GM23338 (cell line): ENCODE results near the gene MAN1B1. TPM values are rescaled to one million over a fixed set of nuclear protein-coding genes. Genes with fewer than 3 reads are reported as not detected.

Experiments used
- ATAC-seq: fragments of 200-7000 bp; cut with Tn5 transposase; 3 replicates; pipeline ENCODE4 v1.9.1; 2020
- DNase-seq: peaks from one replicate; pipeline ENCODE4 v3.0.0-alpha.2; 2015; ENCODE audit warnings: low spot score
- H2AFZ ChIP-seq: fragments of 200-600 bp; sonication (generic); 2 replicates; pipeline ENCODE4 v1.8.0; 2016; ENCODE audit warnings: antibody characterized with exemption, mild to moderate bottlenecking, moderate library complexity
- H3F3A ChIP-seq: fragments of 200-600 bp; sonication (generic); replicated peaks from 2 replicates; pipeline ENCODE4 v1.8.0; 2017; ENCODE audit warnings: antibody characterized with exemption, mixed run types, low read depth
- H3K27ac ChIP-seq: fragments of 200-600 bp; sonication (generic); 2 replicates; pipeline ENCODE4 v1.6.1; 2016; ENCODE audit warnings: low read depth
- H3K27me3 ChIP-seq: fragments of 200-600 bp; sonication (generic); 2 replicates; pipeline ENCODE4 v1.8.0; 2016; ENCODE audit warnings: mild to moderate bottlenecking, mixed run types, moderate library complexity; ENCODE audit not compliant: insufficient read depth
- H3K36me3 ChIP-seq: fragments of 200-600 bp; sonication (generic); 2 replicates; pipeline ENCODE4 v1.8.0; 2016; ENCODE audit warnings: mild to moderate bottlenecking; ENCODE audit not compliant: insufficient read depth
- H3K4me1 ChIP-seq: fragments of 200-600 bp; sonication (generic); 2 replicates; pipeline ENCODE4 v1.8.0; 2016; ENCODE audit warnings: mild to moderate bottlenecking, moderate library complexity; ENCODE audit not compliant: insufficient read depth
- H3K4me2 ChIP-seq: fragments of 200-600 bp; sonication (generic); 2 replicates; pipeline ENCODE4 v1.7.1; 2017; ENCODE audit warnings: mixed run types
- H3K4me3 ChIP-seq: fragments of 200-600 bp; sonication (generic); 2 replicates; pipeline ENCODE4 v1.6.1; 2016; ENCODE audit warnings: mixed run types
- H3K79me2 ChIP-seq: fragments of 200-600 bp; sonication (generic); replicated peaks from 2 replicates; pipeline ENCODE4 v1.8.0; 2017; ENCODE audit warnings: mild to moderate bottlenecking; ENCODE audit not compliant: insufficient read depth
- H3K9me2 ChIP-seq: fragments of 200-600 bp; sonication (generic); 2 replicates; pipeline ENCODE4 v1.8.0; 2017; ENCODE audit not compliant: insufficient read depth
- H4K20me1 ChIP-seq: fragments of 200-600 bp; sonication (generic); replicated peaks from 2 replicates; pipeline ENCODE4 v1.8.0; 2017; ENCODE audit warnings: mild to moderate bottlenecking; ENCODE audit not compliant: insufficient read depth
- H3K27ac Mint-ChIP-seq: 2 replicates; pipeline ENCODE4 v1.8.0; 2020; ENCODE audit warnings: inconsistent platforms, mild to moderate bottlenecking, moderate library complexity, mixed read lengths
- H3K27me3 Mint-ChIP-seq: 3 replicates; pipeline ENCODE4 v1.8.0; 2022; ENCODE audit warnings: low read depth, mild to moderate bottlenecking, moderate library complexity, mixed read lengths, inconsistent platforms; ENCODE audit not compliant: insufficient read depth, poor library complexity
- H3K36me3 Mint-ChIP-seq: 3 replicates; pipeline ENCODE4 v1.8.0; 2021; ENCODE audit warnings: low read depth, mild to moderate bottlenecking, inconsistent platforms, moderate library complexity, mixed read lengths
- H3K4me1 Mint-ChIP-seq: 3 replicates; pipeline ENCODE4 v1.8.0; 2020; ENCODE audit warnings: mild to moderate bottlenecking, inconsistent platforms, mixed read lengths
- H3K4me3 Mint-ChIP-seq: 3 replicates; pipeline ENCODE4 v1.8.0; 2021; ENCODE audit warnings: moderate library complexity, mild to moderate bottlenecking, inconsistent platforms, mixed read lengths
- H3K9me3 Mint-ChIP-seq: 3 replicates; pipeline ENCODE4 v1.8.0; 2020; ENCODE audit warnings: moderate library complexity, mild to moderate bottlenecking, inconsistent platforms, mixed read lengths
- CREB1 ChIP-seq: fragments of 250-450 bp; sonication (Bioruptor Pico); IDR thresholded peaks from 2 replicates; pipeline ENCODE4 v1.5.0; 2020; ENCODE audit warnings: low read depth, mild to moderate bottlenecking, moderate library complexity
- ETS1 ChIP-seq: IDR thresholded peaks from 2 replicates; pipeline ENCODE4 v1.6.1; 2016; ENCODE audit warnings: antibody characterized with exemption
- EZH2phosphoT487 ChIP-seq: fragments of 200-600 bp; sonication (generic); IDR thresholded peaks from one replicate; pipeline ENCODE4 v1.8.1; 2018; ENCODE audit warnings: antibody characterized with exemption; ENCODE audit not compliant: unreplicated experiment
- NANOG ChIP-seq: IDR thresholded peaks from 2 replicates; pipeline ENCODE4 v1.6.1; 2016; ENCODE audit warnings: antibody characterized with exemption, borderline replicate concordance
- POLR2AphosphoS5 ChIP-seq: IDR thresholded peaks from 2 replicates; pipeline ENCODE4 v1.6.1; 2016; ENCODE audit warnings: antibody characterized with exemption, low read depth
- ZNF114 ChIP-seq: fragments of 250-450 bp; sonication (Bioruptor Pico); IDR thresholded peaks from 2 replicates; pipeline ENCODE4 v1.5.0; 2020; ENCODE audit warnings: mild to moderate bottlenecking, moderate library complexity
- polyA plus RNA-seq: library from polyadenylated mRNA; unstranded; fragments of >200 nt; fragmentation: Nextera tagmentation; extraction: Ambion mirVana; gene quantifications from 2 replicates; pipeline ENCODE4 v1.2.1, GENCODE V29; 2016
- total RNA-seq: library from RNA; depleted of rRNA; stranded (reverse); fragments of >200 nt; shearing (Covaris generic); gene quantifications from 2 replicates; pipeline ENCODE4 v1.2.3, GENCODE V29; 2014
- TF ChIP-seq, protein P1 (sequence below): IDR thresholded peaks from one replicate; pipeline ENCODE4 v1.6.1; 2018; ENCODE audit warnings: antibody characterized with exemption; ENCODE audit not compliant: unreplicated experiment
- TF ChIP-seq, protein P2 (sequence below), 2 experiments: fragments of 200-600 bp in 1 of 2; sonication (generic) in 1 of 2; conservative IDR thresholded peaks; 2 replicates each; pipeline versions ENCODE4 v1.5.1 to v1.6.1; 2016 to 2017; ENCODE audit warnings: antibody characterized with exemption in 2 of 2, low read depth in 2 of 2, mild to moderate bottlenecking in 2 of 2, moderate library complexity in 1 of 2

The MAN1B1 gene
- total and polyA plus RNA-seq, 2 experiments from 2014 or later = 15.7 to 39.9 TPM

DNA sequence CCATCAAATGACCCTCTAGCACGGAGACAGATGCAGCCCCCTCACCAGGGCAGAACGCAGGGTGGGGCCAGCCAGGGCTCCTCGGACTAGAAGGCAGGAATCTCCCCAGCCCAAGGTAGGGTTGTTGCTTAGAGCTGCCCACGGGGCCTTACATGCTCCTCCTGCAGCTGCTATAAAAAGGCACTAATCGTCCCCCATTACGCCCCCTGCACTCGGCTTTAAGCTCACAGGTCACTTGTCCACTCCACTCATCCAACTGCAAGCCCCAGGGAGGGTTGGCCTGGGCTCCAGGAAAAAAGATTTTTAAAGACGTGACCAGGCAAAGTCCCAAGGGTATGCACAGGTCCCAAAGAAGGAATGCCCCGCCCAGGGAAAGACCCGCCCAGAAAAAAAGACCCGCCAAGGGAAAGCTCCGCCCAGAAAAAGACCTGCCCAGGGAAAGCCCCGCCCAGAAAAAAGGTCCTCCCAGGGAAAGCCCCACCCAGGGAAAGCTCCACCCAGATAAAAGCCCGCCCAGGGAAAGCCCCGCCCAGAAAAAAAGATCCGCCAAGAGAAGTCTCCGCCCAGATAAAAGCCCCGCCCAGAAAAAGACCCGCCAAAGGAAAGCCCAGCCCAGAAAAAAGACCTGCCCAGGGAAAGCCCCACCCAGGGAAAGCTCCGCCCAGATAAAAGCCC lies 63.3 kb downstream of the MAN1B1 start:
- Histone ChIP-seq H3K4me3 (no peak overlapping the region), H3K27me3 (peaks cover 8% of the 10 kb centered on the region), H2AFZ (no peak overlapping the region), H3K9me2 (no peaks in the 10 kb centered on the region), H3K36me3 (no peaks in the 10 kb centered on the region), H3K27ac (no peak overlapping the region), H3K4me2 (no peak overlapping the region), H3K79me2 (no peaks in the 10 kb centered on the region), H4K20me1 (no peaks in the 10 kb centered on the region; the same call in 1 of the 2 replicates), H3K4me1 (no peaks in the 10 kb centered on the region), H3F3A (peaks cover 19% of the 10 kb centered on the region)
- no peak; the same call in 2 of the 3 replicates for ATAC-seq
- TF ChIP-seq, protein P1, sequence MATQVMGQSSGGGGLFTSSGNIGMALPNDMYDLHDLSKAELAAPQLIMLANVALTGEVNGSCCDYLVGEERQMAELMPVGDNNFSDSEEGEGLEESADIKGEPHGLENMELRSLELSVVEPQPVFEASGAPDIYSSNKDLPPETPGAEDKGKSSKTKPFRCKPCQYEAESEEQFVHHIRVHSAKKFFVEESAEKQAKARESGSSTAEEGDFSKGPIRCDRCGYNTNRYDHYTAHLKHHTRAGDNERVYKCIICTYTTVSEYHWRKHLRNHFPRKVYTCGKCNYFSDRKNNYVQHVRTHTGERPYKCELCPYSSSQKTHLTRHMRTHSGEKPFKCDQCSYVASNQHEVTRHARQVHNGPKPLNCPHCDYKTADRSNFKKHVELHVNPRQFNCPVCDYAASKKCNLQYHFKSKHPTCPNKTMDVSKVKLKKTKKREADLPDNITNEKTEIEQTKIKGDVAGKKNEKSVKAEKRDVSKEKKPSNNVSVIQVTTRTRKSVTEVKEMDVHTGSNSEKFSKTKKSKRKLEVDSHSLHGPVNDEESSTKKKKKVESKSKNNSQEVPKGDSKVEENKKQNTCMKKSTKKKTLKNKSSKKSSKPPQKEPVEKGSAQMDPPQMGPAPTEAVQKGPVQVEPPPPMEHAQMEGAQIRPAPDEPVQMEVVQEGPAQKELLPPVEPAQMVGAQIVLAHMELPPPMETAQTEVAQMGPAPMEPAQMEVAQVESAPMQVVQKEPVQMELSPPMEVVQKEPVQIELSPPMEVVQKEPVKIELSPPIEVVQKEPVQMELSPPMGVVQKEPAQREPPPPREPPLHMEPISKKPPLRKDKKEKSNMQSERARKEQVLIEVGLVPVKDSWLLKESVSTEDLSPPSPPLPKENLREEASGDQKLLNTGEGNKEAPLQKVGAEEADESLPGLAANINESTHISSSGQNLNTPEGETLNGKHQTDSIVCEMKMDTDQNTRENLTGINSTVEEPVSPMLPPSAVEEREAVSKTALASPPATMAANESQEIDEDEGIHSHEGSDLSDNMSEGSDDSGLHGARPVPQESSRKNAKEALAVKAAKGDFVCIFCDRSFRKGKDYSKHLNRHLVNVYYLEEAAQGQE = no peak
- TF ChIP-seq, protein P2, sequence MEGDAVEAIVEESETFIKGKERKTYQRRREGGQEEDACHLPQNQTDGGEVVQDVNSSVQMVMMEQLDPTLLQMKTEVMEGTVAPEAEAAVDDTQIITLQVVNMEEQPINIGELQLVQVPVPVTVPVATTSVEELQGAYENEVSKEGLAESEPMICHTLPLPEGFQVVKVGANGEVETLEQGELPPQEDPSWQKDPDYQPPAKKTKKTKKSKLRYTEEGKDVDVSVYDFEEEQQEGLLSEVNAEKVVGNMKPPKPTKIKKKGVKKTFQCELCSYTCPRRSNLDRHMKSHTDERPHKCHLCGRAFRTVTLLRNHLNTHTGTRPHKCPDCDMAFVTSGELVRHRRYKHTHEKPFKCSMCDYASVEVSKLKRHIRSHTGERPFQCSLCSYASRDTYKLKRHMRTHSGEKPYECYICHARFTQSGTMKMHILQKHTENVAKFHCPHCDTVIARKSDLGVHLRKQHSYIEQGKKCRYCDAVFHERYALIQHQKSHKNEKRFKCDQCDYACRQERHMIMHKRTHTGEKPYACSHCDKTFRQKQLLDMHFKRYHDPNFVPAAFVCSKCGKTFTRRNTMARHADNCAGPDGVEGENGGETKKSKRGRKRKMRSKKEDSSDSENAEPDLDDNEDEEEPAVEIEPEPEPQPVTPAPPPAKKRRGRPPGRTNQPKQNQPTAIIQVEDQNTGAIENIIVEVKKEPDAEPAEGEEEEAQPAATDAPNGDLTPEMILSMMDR (conservative IDR thresholded peaks at IDR 0.05; ENCODE audit: low read depth in 2 of 2) = no peak
- TF ChIP-seq CREB1 (CRISPR knock-in tag) (no peak), EZH2phosphoT487 (no peak), POLR2AphosphoS5 (no peak), NANOG (no peak), ETS1 (no peak), ZNF114 (CRISPR knock-in tag) (no peak)
- Mint-ChIP-seq H3K9me3 (peaks cover 13% of the 10 kb centered on the region; the same call in 2 of the 3 replicates), H3K27me3 (peaks cover 12% of the 10 kb centered on the region), H3K4me3 (no peak overlapping the region), H3K36me3 (no peaks in the 10 kb centered on the region), H3K4me1 (peaks cover 2% of the 10 kb centered on the region; the same call in 1 of the 3 replicates), H3K27ac (no peak overlapping the region)
- DNase-seq = peak; percentile 73
